HepG2 (cell line): Measurements from ENCODE around the gene TOMM40L. TPM values are rescaled to one million over a fixed set of nuclear protein-coding genes. Genes with fewer than 3 reads are reported as not detected.

Experiments
- AGO1 ChIP-seq: fragments of 200-400 bp; formaldehyde crosslinking; IDR thresholded peaks from 2 replicates; pipeline ENCODE4 v1.6.1; 2017; ENCODE audit warnings: mild to moderate bottlenecking, low read depth, low read length, moderate library complexity; ENCODE audit not compliant: poor library complexity, severe bottlenecking
- ELF3 ChIP-seq: IDR thresholded peaks from 2 replicates; pipeline ENCODE4 v1.6.1; 2016; ENCODE audit warnings: missing genetic modification reagents, missing compliant biosample characterization
- HNRNPK ChIP-seq: fragments of 200-400 bp; formaldehyde crosslinking; IDR thresholded peaks from 2 replicates; pipeline ENCODE4 v1.6.1; 2018; ENCODE audit warnings: low read length, low read depth, moderate library complexity, mild to moderate bottlenecking; ENCODE audit not compliant: poor library complexity, severe bottlenecking
- KAT8 ChIP-seq: IDR thresholded peaks from 2 replicates; pipeline ENCODE4 v1.6.1; 2016; ENCODE audit warnings: missing genetic modification reagents, missing compliant biosample characterization
- PHB2 ChIP-seq: fragments of 450-650 bp; IDR thresholded peaks from 2 replicates; pipeline ENCODE4 v1.6.1; 2018; ENCODE audit not compliant: partially characterized antibody
- YEATS4 ChIP-seq: sonication (generic); formaldehyde crosslinking; IDR thresholded peaks from 2 replicates; pipeline ENCODE4 v1.4.0; 2020; ENCODE audit warnings: missing genetic modification reagents, borderline replicate concordance
- ZBTB38 ChIP-seq: sonication (generic); formaldehyde crosslinking; IDR thresholded peaks from 2 replicates; pipeline ENCODE4 v1.5.1; 2020; ENCODE audit warnings: mild to moderate bottlenecking, missing genetic modification reagents
- ZMYM3 ChIP-seq: sonication (generic); formaldehyde crosslinking; IDR thresholded peaks from 2 replicates; pipeline ENCODE4 v1.5.1; 2020; ENCODE audit warnings: mild to moderate bottlenecking, missing genetic modification reagents
- ZNF207 ChIP-seq: fragments of 450-650 bp; IDR thresholded peaks from 2 replicates; pipeline ENCODE4 v1.6.1; 2016; ENCODE audit warnings: antibody characterized with exemption, borderline replicate concordance
- ZNF292 ChIP-seq: sonication (generic); formaldehyde crosslinking; IDR thresholded peaks from 2 replicates; pipeline ENCODE4 v1.8.1; 2022; ENCODE audit warnings: mild to moderate bottlenecking, low read depth, missing genetic modification reagents, borderline replicate concordance
- ZNF296 ChIP-seq: sonication (generic); formaldehyde crosslinking; conservative IDR thresholded peaks from 2 replicates; pipeline ENCODE4 v1.5.0; 2020; ENCODE audit warnings: mild to moderate bottlenecking, missing genetic modification reagents
- ZNF331 ChIP-seq: sonication (generic); formaldehyde crosslinking; IDR thresholded peaks from 2 replicates; pipeline ENCODE4 v1.4.0; 2020; ENCODE audit warnings: missing genetic modification reagents
- ZSCAN22 ChIP-seq: sonication (generic); formaldehyde crosslinking; IDR thresholded peaks from 2 replicates; pipeline ENCODE4 v1.4.0; 2020; ENCODE audit warnings: mild to moderate bottlenecking, missing genetic modification reagents
- polyA plus RNA-seq, 8 experiments: library from polyadenylated mRNA; depleted of rRNA in 3 of 8; stranded (reverse) in 7 of 8; unstranded in 1 of 8; fragments of >200 nt; fragmentation: Illumina TruSeq in 4 of 8; extraction: Trizol in 4 of 8; gene quantifications; 2 replicates each; pipeline versions ENCODE4 v1.2.1 to v1.2.3, GENCODE V29; 2011 to 2016; ENCODE audit warnings: low read depth in 4 of 8, missing spikeins in 1 of 8, mixed read lengths in 1 of 8; ENCODE audit not compliant: insufficient read depth in 1 of 8
- total RNA-seq, 5 experiments: library from RNA; depleted of rRNA; stranded (reverse); fragments of >200 nt; fragmentation: Illumina TruSeq; extraction: Trizol; gene quantifications; 2 replicates each; pipeline ENCODE4 v1.2.3, GENCODE V29; 2016; ENCODE audit warnings: low read depth in 1 of 5
- TF ChIP-seq, protein P1 (sequence below): sonication (generic); formaldehyde crosslinking; IDR thresholded peaks from 2 replicates; pipeline ENCODE4 v1.9.0; 2022; ENCODE audit warnings: low read depth, missing genetic modification reagents
- TF ChIP-seq, protein P2 (sequence below): sonication (generic); formaldehyde crosslinking; conservative IDR thresholded peaks from 2 replicates; pipeline ENCODE4 v1.4.0; 2020; ENCODE audit warnings: mild to moderate bottlenecking, missing genetic modification reagents, moderate library complexity
- TF ChIP-seq, protein P3 (sequence below): sonication (generic); formaldehyde crosslinking; IDR thresholded peaks from 2 replicates; pipeline ENCODE4 v1.5.0; 2020; ENCODE audit warnings: missing genetic modification reagents
- TF ChIP-seq, protein P4 (sequence below): sonication (generic); formaldehyde crosslinking; IDR thresholded peaks from 2 replicates; pipeline ENCODE4 v1.8.1; 2023; ENCODE audit warnings: mild to moderate bottlenecking, missing genetic modification reagents
- TF ChIP-seq, protein P5 (sequence below): sonication (generic); formaldehyde crosslinking; IDR thresholded peaks from 2 replicates; pipeline ENCODE4 v1.8.1; 2023; ENCODE audit warnings: mild to moderate bottlenecking, inconsistent platforms, moderate library complexity, missing genetic modification reagents, borderline replicate concordance

TOMM40L gene
- total and polyA plus RNA-seq, 2 of the 13 experiments (the other 11 are each of a cell fraction or from before 2014, with no cell fraction given): 14.1 to 26.2 TPM

DNA sequence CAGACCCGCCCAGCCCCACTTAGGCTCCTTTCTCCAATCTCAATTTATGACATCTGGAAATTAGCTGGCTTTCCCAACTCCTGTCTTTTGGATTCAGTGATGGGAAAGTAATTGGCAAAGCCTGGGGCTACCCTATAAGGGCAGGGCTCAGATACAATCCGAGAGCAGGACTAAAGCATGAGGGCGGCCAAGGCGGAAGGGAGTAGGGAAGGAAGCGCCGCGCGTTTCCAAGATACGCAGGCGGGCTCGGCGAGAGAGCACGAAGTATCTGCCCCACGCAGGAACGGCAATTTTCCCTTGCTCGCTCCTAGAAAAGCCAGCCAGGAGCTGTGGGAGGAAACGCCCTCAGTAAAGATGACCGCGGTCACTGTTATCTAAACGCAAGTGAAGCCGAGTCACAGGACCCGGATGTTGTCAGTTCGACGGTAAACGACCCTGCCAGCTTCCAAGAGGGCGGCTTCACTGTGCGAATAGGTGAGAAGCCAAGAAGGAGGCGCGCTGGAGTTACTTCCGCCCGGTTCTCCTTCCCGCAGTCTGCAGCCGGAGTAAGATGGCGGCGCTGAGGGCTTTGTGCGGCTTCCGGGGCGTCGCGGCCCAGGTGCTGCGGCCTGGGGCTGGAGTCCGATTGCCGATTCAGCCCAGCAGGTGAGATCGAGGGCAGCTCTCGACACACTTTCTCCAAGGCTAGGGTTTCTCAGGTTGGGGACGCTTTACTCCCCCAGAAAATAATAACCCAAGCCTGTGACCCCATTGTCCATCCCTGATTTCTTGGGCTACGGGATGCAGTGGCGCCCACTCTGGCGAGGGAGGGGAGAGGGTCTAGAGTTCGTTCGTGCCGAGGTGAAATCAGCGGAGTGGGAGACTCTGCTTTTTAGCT lies 23.8 kb upstream of the TOMM40L start, which contains the start of gene NDUFS2 (continued):
- TF ChIP-seq, protein P1, sequence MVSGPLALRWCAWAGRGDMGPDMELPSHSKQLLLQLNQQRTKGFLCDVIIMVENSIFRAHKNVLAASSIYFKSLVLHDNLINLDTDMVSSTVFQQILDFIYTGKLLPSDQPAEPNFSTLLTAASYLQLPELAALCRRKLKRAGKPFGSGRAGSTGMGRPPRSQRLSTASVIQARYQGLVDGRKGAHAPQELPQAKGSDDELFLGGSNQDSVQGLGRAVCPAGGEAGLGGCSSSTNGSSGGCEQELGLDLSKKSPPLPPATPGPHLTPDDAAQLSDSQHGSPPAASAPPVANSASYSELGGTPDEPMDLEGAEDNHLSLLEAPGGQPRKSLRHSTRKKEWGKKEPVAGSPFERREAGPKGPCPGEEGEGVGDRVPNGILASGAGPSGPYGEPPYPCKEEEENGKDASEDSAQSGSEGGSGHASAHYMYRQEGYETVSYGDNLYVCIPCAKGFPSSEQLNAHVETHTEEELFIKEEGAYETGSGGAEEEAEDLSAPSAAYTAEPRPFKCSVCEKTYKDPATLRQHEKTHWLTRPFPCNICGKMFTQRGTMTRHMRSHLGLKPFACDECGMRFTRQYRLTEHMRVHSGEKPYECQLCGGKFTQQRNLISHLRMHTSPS: no peak
- 0 out of 2 replicates have a peak, but pooled peaks have one; percentile 48 for TF ChIP-seq ZNF331 (CRISPR knock-in tag)
- 0 out of 2 replicates have a peak, but pooled peaks have one; percentile 64 for TF ChIP-seq ZBTB38 (CRISPR knock-in tag)
- TF ChIP-seq HNRNPK: no peak
- peak; percentile 51 for TF ChIP-seq AGO1
- peak; percentile 51; the same call in 1 of the 2 replicates for TF ChIP-seq ZMYM3 (CRISPR knock-in tag)
- TF ChIP-seq, protein P2, sequence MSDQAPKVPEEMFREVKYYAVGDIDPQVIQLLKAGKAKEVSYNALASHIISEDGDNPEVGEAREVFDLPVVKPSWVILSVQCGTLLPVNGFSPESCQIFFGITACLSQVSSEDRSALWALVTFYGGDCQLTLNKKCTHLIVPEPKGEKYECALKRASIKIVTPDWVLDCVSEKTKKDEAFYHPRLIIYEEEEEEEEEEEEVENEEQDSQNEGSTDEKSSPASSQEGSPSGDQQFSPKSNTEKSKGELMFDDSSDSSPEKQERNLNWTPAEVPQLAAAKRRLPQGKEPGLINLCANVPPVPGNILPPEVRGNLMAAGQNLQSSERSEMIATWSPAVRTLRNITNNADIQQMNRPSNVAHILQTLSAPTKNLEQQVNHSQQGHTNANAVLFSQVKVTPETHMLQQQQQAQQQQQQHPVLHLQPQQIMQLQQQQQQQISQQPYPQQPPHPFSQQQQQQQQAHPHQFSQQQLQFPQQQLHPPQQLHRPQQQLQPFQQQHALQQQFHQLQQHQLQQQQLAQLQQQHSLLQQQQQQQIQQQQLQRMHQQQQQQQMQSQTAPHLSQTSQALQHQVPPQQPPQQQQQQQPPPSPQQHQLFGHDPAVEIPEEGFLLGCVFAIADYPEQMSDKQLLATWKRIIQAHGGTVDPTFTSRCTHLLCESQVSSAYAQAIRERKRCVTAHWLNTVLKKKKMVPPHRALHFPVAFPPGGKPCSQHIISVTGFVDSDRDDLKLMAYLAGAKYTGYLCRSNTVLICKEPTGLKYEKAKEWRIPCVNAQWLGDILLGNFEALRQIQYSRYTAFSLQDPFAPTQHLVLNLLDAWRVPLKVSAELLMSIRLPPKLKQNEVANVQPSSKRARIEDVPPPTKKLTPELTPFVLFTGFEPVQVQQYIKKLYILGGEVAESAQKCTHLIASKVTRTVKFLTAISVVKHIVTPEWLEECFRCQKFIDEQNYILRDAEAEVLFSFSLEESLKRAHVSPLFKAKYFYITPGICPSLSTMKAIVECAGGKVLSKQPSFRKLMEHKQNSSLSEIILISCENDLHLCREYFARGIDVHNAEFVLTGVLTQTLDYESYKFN (CRISPR knock-in tag): peak; percentile 39; the same call in 1 of the 2 replicates
- TF ChIP-seq ZNF207: no peak
- 0 out of 2 replicates have a peak, but pooled peaks have one; percentile 30 for TF ChIP-seq ZSCAN22 (CRISPR knock-in tag)
- TF ChIP-seq KAT8 (CRISPR knock-in tag): peak; percentile 90
- 0 out of 2 replicates have a peak, but pooled peaks have one; percentile 30 for TF ChIP-seq ZNF296 (CRISPR knock-in tag)
- TF ChIP-seq, protein P3, sequence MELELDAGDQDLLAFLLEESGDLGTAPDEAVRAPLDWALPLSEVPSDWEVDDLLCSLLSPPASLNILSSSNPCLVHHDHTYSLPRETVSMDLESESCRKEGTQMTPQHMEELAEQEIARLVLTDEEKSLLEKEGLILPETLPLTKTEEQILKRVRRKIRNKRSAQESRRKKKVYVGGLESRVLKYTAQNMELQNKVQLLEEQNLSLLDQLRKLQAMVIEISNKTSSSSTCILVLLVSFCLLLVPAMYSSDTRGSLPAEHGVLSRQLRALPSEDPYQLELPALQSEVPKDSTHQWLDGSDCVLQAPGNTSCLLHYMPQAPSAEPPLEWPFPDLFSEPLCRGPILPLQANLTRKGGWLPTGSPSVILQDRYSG (CRISPR knock-in tag): 0 out of 2 replicates have a peak, but pooled peaks have one; percentile 6
- peak; percentile 78 for TF ChIP-seq ELF3 (CRISPR knock-in tag)
- TF ChIP-seq, protein P4, sequence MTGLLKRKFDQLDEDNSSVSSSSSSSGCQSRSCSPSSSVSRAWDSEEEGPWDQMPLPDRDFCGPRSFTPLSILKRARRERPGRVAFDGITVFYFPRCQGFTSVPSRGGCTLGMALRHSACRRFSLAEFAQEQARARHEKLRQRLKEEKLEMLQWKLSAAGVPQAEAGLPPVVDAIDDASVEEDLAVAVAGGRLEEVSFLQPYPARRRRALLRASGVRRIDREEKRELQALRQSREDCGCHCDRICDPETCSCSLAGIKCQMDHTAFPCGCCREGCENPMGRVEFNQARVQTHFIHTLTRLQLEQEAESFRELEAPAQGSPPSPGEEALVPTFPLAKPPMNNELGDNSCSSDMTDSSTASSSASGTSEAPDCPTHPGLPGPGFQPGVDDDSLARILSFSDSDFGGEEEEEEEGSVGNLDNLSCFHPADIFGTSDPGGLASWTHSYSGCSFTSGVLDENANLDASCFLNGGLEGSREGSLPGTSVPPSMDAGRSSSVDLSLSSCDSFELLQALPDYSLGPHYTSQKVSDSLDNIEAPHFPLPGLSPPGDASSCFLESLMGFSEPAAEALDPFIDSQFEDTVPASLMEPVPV: peak; percentile 89
- TF ChIP-seq, protein P5, sequence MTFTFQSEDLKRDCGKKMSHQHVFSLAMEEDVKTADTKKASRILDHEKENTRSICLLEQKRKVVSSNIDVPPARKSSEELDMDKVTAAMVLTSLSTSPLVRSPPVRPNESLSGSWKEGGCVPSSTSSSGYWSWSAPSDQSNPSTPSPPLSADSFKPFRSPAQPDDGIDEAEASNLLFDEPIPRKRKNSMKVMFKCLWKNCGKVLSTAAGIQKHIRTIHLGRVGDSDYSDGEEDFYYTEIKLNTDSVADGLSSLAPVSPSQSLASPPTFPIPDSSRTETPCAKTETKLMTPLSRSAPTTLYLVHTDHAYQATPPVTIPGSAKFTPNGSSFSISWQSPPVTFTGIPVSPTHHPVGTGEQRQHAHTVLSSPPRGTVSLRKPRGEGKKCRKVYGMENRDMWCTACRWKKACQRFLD (CRISPR knock-in tag): no peak
- TF ChIP-seq ZNF292 (CRISPR knock-in tag): peak; percentile 62; the same call in 1 of the 2 replicates
- peak; percentile 74 for TF ChIP-seq YEATS4 (CRISPR knock-in tag)
- no peak for TF ChIP-seq PHB2
